B cell (primary cell): Measurements from ENCODE around the gene SPTBN1. TPM values are rescaled to one million over a fixed set of nuclear protein-coding genes. Genes with fewer than 3 reads are reported as not detected.

Source experiments
- ATAC-seq: fragments of 200-7000 bp; cut with Tn5 transposase; one replicate; pipeline ENCODE4 v1.10.0; 2021; ENCODE audit warnings: low read depth, mild to moderate bottlenecking, moderate number of reproducible peaks, moderate library complexity
- CTCF ChIA-PET: fragments of 350-600 bp; sonication (Branson Sonifier 250); formaldehyde crosslinking; loops from one replicate; lab custom pipeline; 2021; ENCODE audit warnings: antibody characterized with exemption, inconsistent platforms; lab: Charles Lee
- POLR2A ChIA-PET: fragments of 350-600 bp; sonication (Branson Sonifier 250); formaldehyde crosslinking; loops from one replicate; lab custom pipeline; 2021; ENCODE audit warnings: antibody characterized with exemption; lab: Charles Lee
- DNase-seq: peaks from one replicate; pipeline ENCODE4 v3.0.0; 2013
- H2AFZ ChIP-seq: 2 replicates; pipeline ENCODE4 v1.6.1; 2012; ENCODE audit warnings: mild to moderate bottlenecking, low read depth, low read length; ENCODE audit not compliant: insufficient read depth, poor library complexity, severe bottlenecking
- H3K27ac ChIP-seq, 2 donors: 1 replicate in 1 of 2; 2 replicates in 1 of 2; pipeline ENCODE4 v1.5.1; 2012 to 2013; ENCODE audit warnings: low read length in 2 of 2, mild to moderate bottlenecking in 2 of 2, moderate library complexity in 1 of 2
- H3K27me3 ChIP-seq, 4 experiments: fragments of 200-600 bp in 1 of 4; sonication (generic) in 1 of 4; replicated peaks in 1 of 4; 1 replicate in 2 of 4; 2 replicates in 2 of 4; pipeline versions ENCODE4 v1.6.1 to v1.7.0; 2013 to 2016; ENCODE audit warnings: low read length in 3 of 4, mild to moderate bottlenecking in 2 of 4, mixed read lengths in 1 of 4, moderate library complexity in 1 of 4; ENCODE audit not compliant: insufficient read depth in 4 of 4, control insufficient read depth in 3 of 4; ENCODE audit errors: control extremely low read depth in 1 of 4
- H3K36me3 ChIP-seq, 2 experiments: replicated peaks in 1 of 2; 1 replicate in 1 of 2; 2 replicates in 1 of 2; pipeline versions ENCODE4 v1.6.1 to v1.7.1; 2013; ENCODE audit warnings: low read length in 1 of 2; ENCODE audit not compliant: insufficient read depth in 2 of 2, control insufficient read depth in 1 of 2; ENCODE audit errors: control extremely low read depth in 1 of 2, extremely low read depth in 1 of 2
- H3K4me1 ChIP-seq, 2 donors: fragments of 200-600 bp in 1 of 2; sonication (generic) in 1 of 2; 1 replicate in 1 of 2; 2 replicates in 1 of 2; pipeline versions ENCODE4 v1.5.1 to v1.6.1; 2013 to 2017; ENCODE audit warnings: low read length in 2 of 2; ENCODE audit not compliant: control insufficient read depth in 2 of 2, insufficient read depth in 2 of 2
- H3K4me2 ChIP-seq: replicated peaks from 2 replicates; pipeline ENCODE3; 2012; ENCODE audit warnings: mild to moderate bottlenecking, low read depth, low read length; ENCODE audit not compliant: poor library complexity, severe bottlenecking
- H3K4me3 ChIP-seq, 5 experiments: fragments of 200-600 bp in 1 of 5; sonication (generic) in 1 of 5; 1 replicate in 3 of 5; 2 replicates in 2 of 5; pipeline versions ENCODE4 v1.5.1 to v1.7.0; 2011 to 2016; ENCODE audit warnings: low read length in 4 of 5, mild to moderate bottlenecking in 4 of 5, low read depth in 2 of 5, control low read depth in 1 of 5, moderate library complexity in 1 of 5; ENCODE audit not compliant: insufficient read depth in 1 of 5; ENCODE audit errors: control extremely low read depth in 1 of 5, extremely low read depth in 1 of 5
- H3K79me2 ChIP-seq: fragments of 200-600 bp; sonication (generic); one replicate; pipeline ENCODE4 v1.6.0; 2016; ENCODE audit warnings: low read length; ENCODE audit not compliant: control insufficient read depth, insufficient read depth
- H3K9ac ChIP-seq: fragments of 200-600 bp; sonication (generic); 2 replicates; pipeline ENCODE4 v1.6.1; 2017; ENCODE audit warnings: mild to moderate bottlenecking, low read length, moderate library complexity
- H3K9me3 ChIP-seq, 3 donors: one replicate each; pipeline versions ENCODE4 v1.6.1 to v1.7.1; 2013; ENCODE audit warnings: low read length in 2 of 3; ENCODE audit not compliant: control insufficient read depth in 2 of 3, insufficient read depth in 1 of 3; ENCODE audit errors: control extremely low read depth in 1 of 3
- H4K20me1 ChIP-seq: 2 replicates; pipeline ENCODE4 v1.6.0; 2012; ENCODE audit warnings: mild to moderate bottlenecking, low read length; ENCODE audit not compliant: insufficient read depth, control insufficient read depth, poor library complexity, severe bottlenecking
- H3K27ac Mint-ChIP-seq: one replicate; pipeline ENCODE4 v1.8.0; 2021; ENCODE audit warnings: mixed read lengths
- H3K27me3 Mint-ChIP-seq: one replicate; pipeline ENCODE4 v1.8.0; 2021; ENCODE audit warnings: mixed read lengths
- H3K4me1 Mint-ChIP-seq: one replicate; pipeline ENCODE4 v1.8.0; 2021; ENCODE audit warnings: mixed read lengths
- H3K4me3 Mint-ChIP-seq: one replicate; pipeline ENCODE4 v1.8.0; 2021; ENCODE audit warnings: mixed read lengths
- H3K9me3 Mint-ChIP-seq: one replicate; pipeline ENCODE4 v1.8.0; 2022; ENCODE audit warnings: mixed read lengths; ENCODE audit not compliant: insufficient read depth
- CTCF ChIP-seq: fragments of 200-600 bp; IDR thresholded peaks from one replicate; pipeline ENCODE4 v1.8.0; 2022; ENCODE audit warnings: antibody characterized with exemption, mild to moderate bottlenecking
- EZH2 ChIP-seq: IDR thresholded peaks from 2 replicates; pipeline ENCODE4 v1.6.1; 2012; ENCODE audit warnings: borderline replicate concordance, low read depth, mild to moderate bottlenecking, moderate library complexity, low read length; ENCODE audit not compliant: insufficient read depth, poor library complexity, severe bottlenecking
- WGBS: methylation state at CpG from one replicate; pipeline ENCODE4 v1.1.5; 2013; ENCODE audit warnings: missing lambda C conversion rate; ENCODE audit not compliant: insufficient coverage; 5-methylcytosine and 5-hydroxymethylcytosine counted together
- intact Hi-C: fragments of 100-400 bp; cut with micrococcal nuclease; formaldehyde crosslinking; loops from one replicate; pipeline ENCODE4 v1.10.0; 2022
- polyA plus RNA-seq: library from polyadenylated mRNA; depleted of rRNA; stranded (reverse); fragments of >200 nt; gene quantifications from 2 replicates; pipeline ENCODE4 v1.2.3, GENCODE V29; 2012
- total RNA-seq, 2 donors: library from RNA; stranded (reverse); fragments of 120-200 nt in 1 of 2; gene quantifications; 1 replicate in 1 of 2; 2 replicates in 1 of 2; pipeline versions ENCODE4 v1.2.3 to v1.2.4, GENCODE V29; 2013 to 2022

SPTBN1 gene
- total and polyA plus RNA-seq, 2 donors (not counting 1 experiment from before 2014, with no cell fraction given): 43.7 to 144 TPM

GRCh38 chr2:54630858-54631497 lies 174.9 kb downstream of the SPTBN1 start:
- H3K9me3 Mint-ChIP-seq: no peaks in the 10 kb centered on the region
- H3K9ac ChIP-seq: no peak overlapping the region
- CTCF ChIA-PET: interaction anchor here (0.8 kb wide), 1 partner anchor 74 kb away, joined by 3 read pairs; no protein-coding TSS in a partner anchor
- intact Hi-C loops: loop anchor here (10.0 kb wide), 1 partner anchor 526 kb away; no protein-coding TSS in a partner anchor
- peaks cover 48% of the 10 kb centered on the region for H3K4me1 Mint-ChIP-seq
- WGBS: 98% methylated on average over 30 of the region's 30 CpGs
- POLR2A ChIA-PET: no interaction called here
- peaks cover 20 to 25% of the 10 kb centered on the region in 2 donors for H3K4me1 ChIP-seq
- H3K27me3 Mint-ChIP-seq: no peaks in the 10 kb centered on the region
- no peak overlapping the region for H3K4me3 ChIP-seq
- DNase-seq: no peak
- peaks cover 9% of the 10 kb centered on the region for H3K79me2 ChIP-seq
- H3K27me3 ChIP-seq: no peaks in the 10 kb centered on the region
- TF ChIP-seq EZH2: no peak
- no peak for TF ChIP-seq CTCF
- H3K4me2 ChIP-seq: no peak overlapping the region
- H3K9me3 ChIP-seq: no peaks in the 10 kb centered on the region
- H3K27ac Mint-ChIP-seq: no peak overlapping the region
- peaks cover 25% of the 10 kb centered on the region for H4K20me1 ChIP-seq
- ATAC-seq: no peak
- H3K4me3 Mint-ChIP-seq: no peak overlapping the region
- no peak overlapping the region for H3K27ac ChIP-seq
- no peak overlapping the region for H2AFZ ChIP-seq
- peaks cover 2 to 77% of the 10 kb centered on the region in 2 experiments for H3K36me3 ChIP-seq

GRCh38 chr2:54631755-54632154 lies 175.6 kb downstream of the SPTBN1 start:
- H3K27ac Mint-ChIP-seq: peak overlapping the region; percentile 94
- H3K4me1 Mint-ChIP-seq: peaks cover 53% of the 10 kb centered on the region
- no peak for ATAC-seq
- no peak overlapping the region for H3K4me3 Mint-ChIP-seq
- no peak for DNase-seq
- POLR2A ChIA-PET: no interaction called here
- no peak overlapping the region for H3K4me3 ChIP-seq
- no peaks in the 10 kb centered on the region for H3K9me3 ChIP-seq
- H3K27me3 ChIP-seq: no peaks in the 10 kb centered on the region
- peaks cover 20 to 25% of the 10 kb centered on the region in 2 donors for H3K4me1 ChIP-seq
- peaks cover 28% of the 10 kb centered on the region for H4K20me1 ChIP-seq
- CTCF ChIA-PET: interaction anchor here (0.7 to 0.8 kb wide), 2 partner anchors 60 to 73 kb away, joined by 3 to 5 read pairs; no protein-coding TSS in a partner anchor
- no peaks in the 10 kb centered on the region for H3K9me3 Mint-ChIP-seq
- no peak overlapping the region for H3K4me2 ChIP-seq
- 100% methylated on average over 2 of the region's 4 CpGs for WGBS
- H3K27me3 Mint-ChIP-seq: no peaks in the 10 kb centered on the region
- intact Hi-C loops: loop anchor here (10.0 kb wide), 1 partner anchor 527 kb away; no protein-coding TSS in a partner anchor
- no peak overlapping the region for H2AFZ ChIP-seq
- no peak for TF ChIP-seq EZH2
- no peak for TF ChIP-seq CTCF
- H3K79me2 ChIP-seq: peaks cover 12% of the 10 kb centered on the region
- no peak overlapping the region for H3K9ac ChIP-seq
- H3K27ac ChIP-seq: no peak overlapping the region
- peaks cover 4 to 77% of the 10 kb centered on the region in 2 experiments for H3K36me3 ChIP-seq
